ENCODE measurements around the gene UCP3. TPM values are rescaled to one million over a fixed set of nuclear protein-coding genes. Genes with fewer than 3 reads are reported as not detected.

The UCP3 gene
- total RNA-seq, 1 donor from 2014 or later, result 0.06 TPM

DNA sequence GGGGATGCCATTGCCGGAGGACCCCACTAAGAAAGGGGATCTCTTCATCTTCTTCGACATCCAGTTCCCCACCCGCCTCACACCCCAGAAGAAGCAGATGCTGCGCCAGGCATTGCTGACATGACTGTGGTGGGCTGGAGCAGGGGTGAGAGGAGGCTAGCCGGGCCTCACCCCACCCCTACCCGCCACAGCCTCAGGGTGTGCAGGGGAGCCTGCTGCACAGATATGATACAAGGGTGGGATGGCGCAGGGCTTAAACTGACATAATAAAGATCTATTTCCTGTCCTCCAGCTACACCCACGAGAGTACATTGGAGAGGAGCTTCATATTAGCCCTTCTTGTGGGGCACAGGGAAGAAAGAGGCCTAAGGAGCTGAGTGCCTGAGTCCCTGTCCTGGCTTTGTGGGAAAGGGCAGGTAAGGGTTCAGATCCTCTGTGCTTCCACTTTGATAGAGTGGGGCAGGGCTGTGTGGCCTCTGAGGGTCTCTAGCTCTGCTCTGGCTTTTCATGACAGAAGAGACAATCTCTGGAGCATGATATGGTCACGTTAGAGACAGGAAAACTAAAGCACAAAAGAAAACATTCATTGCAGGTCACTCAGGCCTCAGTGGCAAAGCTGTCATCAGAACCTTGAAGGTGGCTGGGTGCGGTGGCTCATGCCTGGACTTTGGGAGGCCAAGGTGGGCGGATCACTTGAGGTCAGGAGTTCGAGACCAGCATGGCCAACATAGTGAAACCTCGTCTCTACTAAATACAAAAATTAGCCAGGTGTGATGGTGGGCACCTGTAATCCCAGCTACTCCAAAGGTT, 38.7 kb downstream of the UCP3 start:
- DNase-seq (ENCODE audit: low read depth), result no peak
- no peak overlapping the region for H3K4me3 ChIP-seq (ENCODE audit: low read depth, low read length)
- TF ChIP-seq CTCF (conservative IDR thresholded peaks at IDR 0.05; ENCODE audit: low read depth, low read length), result no peak

- TF ChIP-seq CTCF (conservative IDR thresholded peaks at IDR 0.05; ENCODE audit: low read depth, low read length), result no peak
- no peak overlapping the region for H3K4me3 ChIP-seq (ENCODE audit: low read depth, low read length)
- no peak for DNase-seq (ENCODE audit: low read depth)
These were observed 39.8 kb downstream of the UCP3 start for GRCh38 chr11:73969091-73969490.

- no peak overlapping the region for H3K4me3 ChIP-seq (ENCODE audit: low read depth, low read length)
- no peak for TF ChIP-seq CTCF (conservative IDR thresholded peaks at IDR 0.05; ENCODE audit: low read depth, low read length)
- DNase-seq (ENCODE audit: low read depth), result no peak
These were observed 40.4 kb downstream of the UCP3 start for GRCh38 chr11:73968356-73968966.

- no peak overlapping the region for H3K4me3 ChIP-seq (ENCODE audit: low read depth, low read length)
- TF ChIP-seq CTCF (conservative IDR thresholded peaks at IDR 0.05; ENCODE audit: low read depth, low read length), result no peak
- DNase-seq (ENCODE audit: low read depth), result no peak
These were observed 43.1 kb downstream of the UCP3 start for GRCh38 chr11:73965764-73966121.

- no peak overlapping the region for H3K4me3 ChIP-seq (ENCODE audit: low read depth, low read length)
- DNase-seq (ENCODE audit: low read depth), result no peak
- TF ChIP-seq CTCF (conservative IDR thresholded peaks at IDR 0.05; ENCODE audit: low read depth, low read length), result no peak
These were observed 43.7 kb downstream of the UCP3 start for GRCh38 chr11:73965076-73965763.

DNA sequence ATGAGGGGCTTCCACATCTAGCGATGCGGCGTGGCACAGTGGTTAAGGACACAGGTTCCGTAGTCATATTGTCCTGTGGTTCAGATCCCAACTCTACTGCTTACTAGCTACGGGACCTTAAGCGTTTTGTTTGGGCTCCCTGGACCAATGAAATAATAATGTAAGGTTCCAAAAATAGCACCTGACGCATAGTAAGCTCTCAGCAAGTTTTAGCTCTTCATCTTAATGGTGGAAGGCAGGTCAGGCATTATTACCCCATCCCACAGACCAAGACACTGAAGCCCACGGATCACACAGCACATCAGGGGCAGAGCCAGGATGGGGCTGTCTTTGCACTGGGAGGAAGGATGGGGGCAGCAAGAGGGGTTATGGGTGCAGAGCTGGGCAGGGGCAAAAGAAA, 45.0 kb downstream of the UCP3 start:
- no peak overlapping the region for H3K4me3 ChIP-seq (ENCODE audit: low read depth, low read length)
- TF ChIP-seq CTCF (conservative IDR thresholded peaks at IDR 0.05; ENCODE audit: low read depth, low read length), result no peak

More for the DNA sequence above, 45.0 kb downstream of the UCP3 start:
- no peak for DNase-seq (ENCODE audit: low read depth)
